Measurements from ENCODE around the gene PTX3.

DNA sequence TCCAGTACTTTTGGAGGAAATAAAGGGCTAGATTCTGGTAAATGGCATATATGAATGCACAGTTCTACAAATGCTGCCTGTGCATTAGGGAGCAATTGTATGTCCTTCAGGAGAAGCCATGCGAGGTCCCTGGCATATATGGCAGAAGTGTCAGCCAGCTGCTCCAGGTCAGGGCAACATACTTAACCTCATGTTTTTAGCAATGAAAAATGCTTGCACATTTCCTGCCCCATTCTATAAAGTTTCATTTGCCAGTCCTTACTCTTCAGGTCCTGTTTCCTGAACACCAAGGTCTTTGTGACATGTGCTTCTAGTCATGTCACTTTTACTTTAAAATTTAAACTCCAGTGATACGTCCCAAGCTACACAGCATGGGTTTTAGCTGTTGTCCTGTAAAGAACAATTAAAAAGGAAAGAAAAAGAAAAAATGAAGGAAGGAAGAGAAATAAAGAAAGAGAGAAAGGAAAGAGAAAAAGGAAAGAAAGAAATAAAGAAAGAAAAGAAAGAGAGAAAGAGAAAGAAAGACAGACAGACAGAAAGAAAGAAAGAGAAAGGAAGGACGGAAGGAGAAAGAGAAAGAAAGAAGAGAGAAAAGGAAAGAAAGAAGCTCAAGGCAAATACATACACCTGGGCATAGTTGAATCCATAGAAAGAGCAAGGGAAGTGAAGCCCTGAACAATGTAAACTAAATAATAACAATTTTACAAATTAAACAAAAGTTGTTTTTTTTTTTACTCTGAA is 20.1 kb upstream of the PTX3 start:
- no peak for TF ChIP-seq ZBTB7A (IDR thresholded peaks at IDR 0.05; ENCODE audit: low read depth)
- TF ChIP-seq TCF12 (IDR thresholded peaks at IDR 0.05; ENCODE audit: low read depth) = no peak
- TF ChIP-seq CEBPB (IDR thresholded peaks at IDR 0.05) = no peak
- no peak for TF ChIP-seq FOXM1 (IDR thresholded peaks at IDR 0.05; ENCODE audit: borderline replicate concordance, low read depth)
- TF ChIP-seq, protein P1, sequence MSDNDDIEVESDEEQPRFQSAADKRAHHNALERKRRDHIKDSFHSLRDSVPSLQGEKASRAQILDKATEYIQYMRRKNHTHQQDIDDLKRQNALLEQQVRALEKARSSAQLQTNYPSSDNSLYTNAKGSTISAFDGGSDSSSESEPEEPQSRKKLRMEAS (IDR thresholded peaks at IDR 0.05) = no peak
- TF ChIP-seq EP300 (IDR thresholded peaks at IDR 0.05; ENCODE audit: borderline replicate concordance) = no peak
- no peak for TF ChIP-seq NFIC (IDR thresholded peaks at IDR 0.05)
- TF ChIP-seq, protein P2, sequence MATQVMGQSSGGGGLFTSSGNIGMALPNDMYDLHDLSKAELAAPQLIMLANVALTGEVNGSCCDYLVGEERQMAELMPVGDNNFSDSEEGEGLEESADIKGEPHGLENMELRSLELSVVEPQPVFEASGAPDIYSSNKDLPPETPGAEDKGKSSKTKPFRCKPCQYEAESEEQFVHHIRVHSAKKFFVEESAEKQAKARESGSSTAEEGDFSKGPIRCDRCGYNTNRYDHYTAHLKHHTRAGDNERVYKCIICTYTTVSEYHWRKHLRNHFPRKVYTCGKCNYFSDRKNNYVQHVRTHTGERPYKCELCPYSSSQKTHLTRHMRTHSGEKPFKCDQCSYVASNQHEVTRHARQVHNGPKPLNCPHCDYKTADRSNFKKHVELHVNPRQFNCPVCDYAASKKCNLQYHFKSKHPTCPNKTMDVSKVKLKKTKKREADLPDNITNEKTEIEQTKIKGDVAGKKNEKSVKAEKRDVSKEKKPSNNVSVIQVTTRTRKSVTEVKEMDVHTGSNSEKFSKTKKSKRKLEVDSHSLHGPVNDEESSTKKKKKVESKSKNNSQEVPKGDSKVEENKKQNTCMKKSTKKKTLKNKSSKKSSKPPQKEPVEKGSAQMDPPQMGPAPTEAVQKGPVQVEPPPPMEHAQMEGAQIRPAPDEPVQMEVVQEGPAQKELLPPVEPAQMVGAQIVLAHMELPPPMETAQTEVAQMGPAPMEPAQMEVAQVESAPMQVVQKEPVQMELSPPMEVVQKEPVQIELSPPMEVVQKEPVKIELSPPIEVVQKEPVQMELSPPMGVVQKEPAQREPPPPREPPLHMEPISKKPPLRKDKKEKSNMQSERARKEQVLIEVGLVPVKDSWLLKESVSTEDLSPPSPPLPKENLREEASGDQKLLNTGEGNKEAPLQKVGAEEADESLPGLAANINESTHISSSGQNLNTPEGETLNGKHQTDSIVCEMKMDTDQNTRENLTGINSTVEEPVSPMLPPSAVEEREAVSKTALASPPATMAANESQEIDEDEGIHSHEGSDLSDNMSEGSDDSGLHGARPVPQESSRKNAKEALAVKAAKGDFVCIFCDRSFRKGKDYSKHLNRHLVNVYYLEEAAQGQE (IDR thresholded peaks at IDR 0.05; ENCODE audit: low read depth) = no peak
- TF ChIP-seq CREB1 (IDR thresholded peaks at IDR 0.05; ENCODE audit: low read depth) = no peak
- no peak for TF ChIP-seq USF1 (IDR thresholded peaks at IDR 0.05)
- no peak for TF ChIP-seq RAD21 (IDR thresholded peaks at IDR 0.05; ENCODE audit: low read depth)
- TF ChIP-seq TAF1 (IDR thresholded peaks at IDR 0.05; ENCODE audit: low read depth) = no peak
